Osteocyte (in vitro differentiated cells): ENCODE measurements around the gene FBH1. TPM values are rescaled to one million over a fixed set of nuclear protein-coding genes. Genes with fewer than 3 reads are reported as not detected.

Experiments used
- DNase-seq: peaks from one replicate; pipeline ENCODE4 v3.0.0; 2021; ENCODE audit warnings: mixed read lengths; ENCODE audit not compliant: unreplicated experiment; ENCODE audit errors: extremely low spot score
- H3K27ac Mint-ChIP-seq: one replicate; pipeline ENCODE4 v1.8.0; 2021; ENCODE audit warnings: mild to moderate bottlenecking, mixed read lengths; ENCODE audit not compliant: unreplicated experiment
- H3K27me3 Mint-ChIP-seq: one replicate; pipeline ENCODE4 v1.8.0; 2021; ENCODE audit warnings: mixed read lengths; ENCODE audit not compliant: unreplicated experiment
- H3K36me3 Mint-ChIP-seq: one replicate; pipeline ENCODE4 v1.8.0; 2021; ENCODE audit warnings: mixed read lengths; ENCODE audit not compliant: unreplicated experiment
- H3K4me1 Mint-ChIP-seq: one replicate; pipeline ENCODE4 v1.8.0; 2021; ENCODE audit warnings: mixed read lengths; ENCODE audit not compliant: unreplicated experiment
- H3K4me3 Mint-ChIP-seq: one replicate; pipeline ENCODE4 v1.8.0; 2021; ENCODE audit warnings: mild to moderate bottlenecking, moderate library complexity, mixed read lengths; ENCODE audit not compliant: unreplicated experiment
- H3K9me3 Mint-ChIP-seq: one replicate; pipeline ENCODE4 v1.8.0; 2021; ENCODE audit warnings: mixed read lengths; ENCODE audit not compliant: unreplicated experiment
- CTCF ChIP-seq: fragments of 200-600 bp; sonication (generic); IDR thresholded peaks from 2 replicates; pipeline ENCODE4 v1.5.0; 2021; ENCODE audit warnings: antibody characterized with exemption, mild to moderate bottlenecking, moderate library complexity
- total RNA-seq: library from RNA; stranded (reverse); gene quantifications from 2 replicates; pipeline ENCODE4 v1.2.1, GENCODE V29; 2021

Gene FBH1
- total RNA-seq, 1 donor from 2014 or later: 86.1 TPM

GRCh38 chr10:5949009-5949759 is 59.1 kb downstream of the FBH1 start:
- Mint-ChIP-seq H3K9me3 (no peaks in the 10 kb centered on the region), H3K27ac (no peak overlapping the region), H3K4me1 (peaks cover 28% of the 10 kb centered on the region), H3K27me3 (peaks cover 5% of the 10 kb centered on the region), H3K36me3 (no peaks in the 10 kb centered on the region), H3K4me3 (no peak overlapping the region)
- no peak for DNase-seq
- TF ChIP-seq CTCF: peak; percentile 59

GRCh38 chr10:5951167-5951711 is 61.2 kb downstream of the FBH1 start:
- no peak for DNase-seq
- H3K4me3 Mint-ChIP-seq: no peak overlapping the region
- peaks cover 5% of the 10 kb centered on the region for H3K27me3 Mint-ChIP-seq
- H3K4me1 Mint-ChIP-seq: peaks cover 7% of the 10 kb centered on the region
- H3K9me3 Mint-ChIP-seq: no peaks in the 10 kb centered on the region
- H3K36me3 Mint-ChIP-seq: no peaks in the 10 kb centered on the region
- H3K27ac Mint-ChIP-seq: no peak overlapping the region
- TF ChIP-seq CTCF: no peak

- no peaks in the 10 kb centered on the region for H3K36me3 Mint-ChIP-seq
- no peaks in the 10 kb centered on the region for H3K9me3 Mint-ChIP-seq
- DNase-seq: no peak
- H3K4me3 Mint-ChIP-seq: no peak overlapping the region
- no peak overlapping the region for H3K27ac Mint-ChIP-seq
- peaks cover 5% of the 10 kb centered on the region for H3K27me3 Mint-ChIP-seq
- peaks cover 6% of the 10 kb centered on the region for H3K4me1 Mint-ChIP-seq
- TF ChIP-seq CTCF: no peak
Measured at GRCh38 chr10:5951721-5952407, 61.8 kb downstream of the FBH1 start.

GRCh38 chr10:5952731-5953385 is 62.8 kb downstream of the FBH1 start:
- Mint-ChIP-seq H3K36me3 (no peaks in the 10 kb centered on the region), H3K4me1 (peaks cover 7% of the 10 kb centered on the region), H3K4me3 (no peak overlapping the region), H3K27ac (no peak overlapping the region), H3K9me3 (no peaks in the 10 kb centered on the region), H3K27me3 (peaks cover 5% of the 10 kb centered on the region)
- no peak for TF ChIP-seq CTCF
- no peak for DNase-seq

GRCh38 chr10:5953676-5954075 is 63.6 kb downstream of the FBH1 start:
- H3K27me3 Mint-ChIP-seq: peaks cover 5% of the 10 kb centered on the region
- no peaks in the 10 kb centered on the region for H3K9me3 Mint-ChIP-seq
- no peaks in the 10 kb centered on the region for H3K36me3 Mint-ChIP-seq
- no peak for DNase-seq
- peaks cover 9% of the 10 kb centered on the region for H3K4me1 Mint-ChIP-seq
- H3K4me3 Mint-ChIP-seq: no peak overlapping the region
- H3K27ac Mint-ChIP-seq: no peak overlapping the region
- no peak for TF ChIP-seq CTCF
